GM23338 (cell line): ENCODE measurements around the gene CNTNAP2. TPM values are rescaled to one million over a fixed set of nuclear protein-coding genes. Genes with fewer than 3 reads are reported as not detected.

ENCODE experiments used
- ATAC-seq: fragments of 200-7000 bp; cut with Tn5 transposase; 3 replicates; pipeline ENCODE4 v1.9.1; 2020
- DNase-seq: peaks from one replicate; pipeline ENCODE4 v3.0.0-alpha.2; 2015; ENCODE audit warnings: low spot score
- H2AFZ ChIP-seq: fragments of 200-600 bp; sonication (generic); 2 replicates; pipeline ENCODE4 v1.8.0; 2016; ENCODE audit warnings: antibody characterized with exemption, mild to moderate bottlenecking, moderate library complexity
- H3F3A ChIP-seq: fragments of 200-600 bp; sonication (generic); replicated peaks from 2 replicates; pipeline ENCODE4 v1.8.0; 2017; ENCODE audit warnings: antibody characterized with exemption, mixed run types, low read depth
- H3K27ac ChIP-seq: fragments of 200-600 bp; sonication (generic); 2 replicates; pipeline ENCODE4 v1.6.1; 2016; ENCODE audit warnings: low read depth
- H3K27me3 ChIP-seq: fragments of 200-600 bp; sonication (generic); 2 replicates; pipeline ENCODE4 v1.8.0; 2016; ENCODE audit warnings: mild to moderate bottlenecking, mixed run types, moderate library complexity; ENCODE audit not compliant: insufficient read depth
- H3K36me3 ChIP-seq: fragments of 200-600 bp; sonication (generic); 2 replicates; pipeline ENCODE4 v1.8.0; 2016; ENCODE audit warnings: mild to moderate bottlenecking; ENCODE audit not compliant: insufficient read depth
- H3K4me1 ChIP-seq: fragments of 200-600 bp; sonication (generic); 2 replicates; pipeline ENCODE4 v1.8.0; 2016; ENCODE audit warnings: mild to moderate bottlenecking, moderate library complexity; ENCODE audit not compliant: insufficient read depth
- H3K4me2 ChIP-seq: fragments of 200-600 bp; sonication (generic); 2 replicates; pipeline ENCODE4 v1.7.1; 2017; ENCODE audit warnings: mixed run types
- H3K4me3 ChIP-seq: fragments of 200-600 bp; sonication (generic); 2 replicates; pipeline ENCODE4 v1.6.1; 2016; ENCODE audit warnings: mixed run types
- H3K79me2 ChIP-seq: fragments of 200-600 bp; sonication (generic); replicated peaks from 2 replicates; pipeline ENCODE4 v1.8.0; 2017; ENCODE audit warnings: mild to moderate bottlenecking; ENCODE audit not compliant: insufficient read depth
- H3K9me2 ChIP-seq: fragments of 200-600 bp; sonication (generic); 2 replicates; pipeline ENCODE4 v1.8.0; 2017; ENCODE audit not compliant: insufficient read depth
- H4K20me1 ChIP-seq: fragments of 200-600 bp; sonication (generic); replicated peaks from 2 replicates; pipeline ENCODE4 v1.8.0; 2017; ENCODE audit warnings: mild to moderate bottlenecking; ENCODE audit not compliant: insufficient read depth
- H3K27ac Mint-ChIP-seq: 2 replicates; pipeline ENCODE4 v1.8.0; 2020; ENCODE audit warnings: inconsistent platforms, mild to moderate bottlenecking, moderate library complexity, mixed read lengths
- H3K27me3 Mint-ChIP-seq: 3 replicates; pipeline ENCODE4 v1.8.0; 2022; ENCODE audit warnings: low read depth, mild to moderate bottlenecking, moderate library complexity, mixed read lengths, inconsistent platforms; ENCODE audit not compliant: insufficient read depth, poor library complexity
- H3K36me3 Mint-ChIP-seq: 3 replicates; pipeline ENCODE4 v1.8.0; 2021; ENCODE audit warnings: low read depth, mild to moderate bottlenecking, inconsistent platforms, moderate library complexity, mixed read lengths
- H3K4me1 Mint-ChIP-seq: 3 replicates; pipeline ENCODE4 v1.8.0; 2020; ENCODE audit warnings: mild to moderate bottlenecking, inconsistent platforms, mixed read lengths
- H3K4me3 Mint-ChIP-seq: 3 replicates; pipeline ENCODE4 v1.8.0; 2021; ENCODE audit warnings: moderate library complexity, mild to moderate bottlenecking, inconsistent platforms, mixed read lengths
- H3K9me3 Mint-ChIP-seq: 3 replicates; pipeline ENCODE4 v1.8.0; 2020; ENCODE audit warnings: moderate library complexity, mild to moderate bottlenecking, inconsistent platforms, mixed read lengths
- ETS1 ChIP-seq: IDR thresholded peaks from 2 replicates; pipeline ENCODE4 v1.6.1; 2016; ENCODE audit warnings: antibody characterized with exemption
- EZH2 ChIP-seq: fragments of 200-600 bp; sonication (generic); IDR thresholded peaks from one replicate; pipeline ENCODE4 v1.8.0; 2017; ENCODE audit warnings: antibody characterized with exemption, mild to moderate bottlenecking, low read depth; ENCODE audit not compliant: unreplicated experiment
- EZH2phosphoT487 ChIP-seq: fragments of 200-600 bp; sonication (generic); IDR thresholded peaks from one replicate; pipeline ENCODE4 v1.8.1; 2018; ENCODE audit warnings: antibody characterized with exemption; ENCODE audit not compliant: unreplicated experiment
- NANOG ChIP-seq: IDR thresholded peaks from 2 replicates; pipeline ENCODE4 v1.6.1; 2016; ENCODE audit warnings: antibody characterized with exemption, borderline replicate concordance
- REST ChIP-seq: IDR thresholded peaks from one replicate; pipeline ENCODE4 v1.6.1; 2018; ENCODE audit warnings: antibody characterized with exemption; ENCODE audit not compliant: unreplicated experiment
- ZNF114 ChIP-seq: fragments of 250-450 bp; sonication (Bioruptor Pico); IDR thresholded peaks from 2 replicates; pipeline ENCODE4 v1.5.0; 2020; ENCODE audit warnings: mild to moderate bottlenecking, moderate library complexity
- ZNF331 ChIP-seq: fragments of 250-450 bp; sonication (Bioruptor Pico); IDR thresholded peaks from 2 replicates; pipeline ENCODE4 v1.5.0; 2020; ENCODE audit warnings: low read depth, mild to moderate bottlenecking, moderate library complexity
- polyA plus RNA-seq: library from polyadenylated mRNA; unstranded; fragments of >200 nt; fragmentation: Nextera tagmentation; extraction: Ambion mirVana; gene quantifications from 2 replicates; pipeline ENCODE4 v1.2.1, GENCODE V29; 2016
- total RNA-seq: library from RNA; depleted of rRNA; stranded (reverse); fragments of >200 nt; shearing (Covaris generic); gene quantifications from 2 replicates; pipeline ENCODE4 v1.2.3, GENCODE V29; 2014

The CNTNAP2 gene
- total and polyA plus RNA-seq, 2 experiments from 2014 or later: 38.2 to 61.3 TPM

GRCh38 chr7:146206270-146206669 is 89.7 kb downstream of the CNTNAP2 start:
- no peaks in the 10 kb centered on the region for H3K79me2 ChIP-seq
- Mint-ChIP-seq H3K9me3 (no peaks in the 10 kb centered on the region; the same call in 2 of the 3 replicates), H3K36me3 (no peaks in the 10 kb centered on the region), H3K4me1 (no peaks in the 10 kb centered on the region), H3K27ac (no peak overlapping the region), H3K4me3 (no peak overlapping the region), H3K27me3 (no peaks in the 10 kb centered on the region)
- H3K36me3 ChIP-seq: no peaks in the 10 kb centered on the region
- H3K9me2 ChIP-seq: no peaks in the 10 kb centered on the region
- no peaks in the 10 kb centered on the region for H3K4me1 ChIP-seq
- no peak for TF ChIP-seq NANOG
- no peak for TF ChIP-seq ZNF114 (CRISPR knock-in tag)
- no peak for TF ChIP-seq REST
- H3K27ac ChIP-seq: no peak overlapping the region
- no peaks in the 10 kb centered on the region for H3F3A ChIP-seq
- no peaks in the 10 kb centered on the region for H3K27me3 ChIP-seq
- H3K4me3 ChIP-seq: no peak overlapping the region
- H3K4me2 ChIP-seq: no peak overlapping the region
- no peak for ATAC-seq
- DNase-seq: no peak
- H4K20me1 ChIP-seq: no peaks in the 10 kb centered on the region
- no peak overlapping the region for H2AFZ ChIP-seq

GRCh38 chr7:146208492-146208891 is 91.9 kb downstream of the CNTNAP2 start:
- Histone ChIP-seq H3K36me3 (no peaks in the 10 kb centered on the region), H2AFZ (no peak overlapping the region), H3K79me2 (no peaks in the 10 kb centered on the region), H3K4me3 (no peak overlapping the region), H3F3A (no peaks in the 10 kb centered on the region), H3K27ac (no peak overlapping the region), H3K4me2 (no peak overlapping the region), H3K9me2 (no peaks in the 10 kb centered on the region), H3K27me3 (no peaks in the 10 kb centered on the region), H4K20me1 (no peaks in the 10 kb centered on the region), H3K4me1 (no peaks in the 10 kb centered on the region)
- H3K4me1 Mint-ChIP-seq: no peaks in the 10 kb centered on the region
- no peak for DNase-seq
- no peaks in the 10 kb centered on the region; the same call in 2 of the 3 replicates for H3K9me3 Mint-ChIP-seq
- no peaks in the 10 kb centered on the region for H3K36me3 Mint-ChIP-seq
- no peaks in the 10 kb centered on the region for H3K27me3 Mint-ChIP-seq
- ATAC-seq: no peak
- no peak overlapping the region for H3K27ac Mint-ChIP-seq
- no peak overlapping the region for H3K4me3 Mint-ChIP-seq
- TF ChIP-seq ZNF331 (no peak), ZNF114 (CRISPR knock-in tag) (no peak), EZH2phosphoT487 (no peak), ETS1 (no peak), NANOG (no peak), EZH2 (no peak), REST (no peak)
